Measurements from ENCODE around the gene CORO2B. TPM values are rescaled to one million over a fixed set of nuclear protein-coding genes. Genes with fewer than 3 reads are reported as not detected.

The CORO2B gene
- polyA plus RNA-seq, 1 donor = 5.4 TPM

- DNase-seq = no peak
- no peaks in the 10 kb centered on the region for H3K36me3 ChIP-seq (ENCODE audit: control insufficient read depth, insufficient read depth, low read length)
- H3K9me3 ChIP-seq (ENCODE audit: control insufficient read depth, low read depth, low read length) = no peaks in the 10 kb centered on the region
- no peak overlapping the region for H3K27ac ChIP-seq (ENCODE audit: low read length)
- H3K27me3 ChIP-seq (ENCODE audit: control insufficient read depth, insufficient read depth, low read length) = peaks cover 2% of the 10 kb centered on the region
- no peaks in the 10 kb centered on the region for H3K4me1 ChIP-seq (ENCODE audit: control insufficient read depth, insufficient read depth, low read length)
- no CpG with 5 or more reads among the region's 8 CpGs for WGBS (ENCODE audit: insufficient coverage, low lambda C conversion rate)
- no peak overlapping the region for H3K4me3 ChIP-seq (ENCODE audit: low read length)
Measured at GRCh38 chr15:68543165-68544008, 35.4 kb upstream of the CORO2B start.

- H3K27me3 ChIP-seq (ENCODE audit: control insufficient read depth, insufficient read depth, low read length) = peaks cover 5% of the 10 kb centered on the region
- H3K36me3 ChIP-seq (ENCODE audit: control insufficient read depth, insufficient read depth, low read length) = no peaks in the 10 kb centered on the region
- H3K4me1 ChIP-seq (ENCODE audit: control insufficient read depth, insufficient read depth, low read length) = no peaks in the 10 kb centered on the region
- WGBS (ENCODE audit: insufficient coverage, low lambda C conversion rate) = no CpG with 5 or more reads among the region's 2 CpGs
- no peaks in the 10 kb centered on the region for H3K9me3 ChIP-seq (ENCODE audit: control insufficient read depth, low read depth, low read length)
- no peak overlapping the region for H3K4me3 ChIP-seq (ENCODE audit: low read length)
- no peak for DNase-seq
- H3K27ac ChIP-seq (ENCODE audit: low read length) = no peak overlapping the region
Measured at GRCh38 chr15:68546318-68546717, 32.5 kb upstream of the CORO2B start.

GRCh38 chr15:68548364-68548763 lies 30.4 kb upstream of the CORO2B start:
- WGBS (ENCODE audit: insufficient coverage, low lambda C conversion rate) = 89% methylated on average over 1 of the region's 3 CpGs
- Histone ChIP-seq H3K36me3 (ENCODE audit: control insufficient read depth, insufficient read depth, low read length) (no peaks in the 10 kb centered on the region), H3K27ac (ENCODE audit: low read length) (no peak overlapping the region), H3K4me1 (ENCODE audit: control insufficient read depth, insufficient read depth, low read length) (no peaks in the 10 kb centered on the region), H3K27me3 (ENCODE audit: control insufficient read depth, insufficient read depth, low read length) (peaks cover 3% of the 10 kb centered on the region), H3K9me3 (ENCODE audit: control insufficient read depth, low read depth, low read length) (no peaks in the 10 kb centered on the region), H3K4me3 (ENCODE audit: low read length) (no peak overlapping the region)
- no peak for DNase-seq

- no peak overlapping the region for H3K27ac ChIP-seq (ENCODE audit: low read length)
- no peaks in the 10 kb centered on the region for H3K36me3 ChIP-seq (ENCODE audit: control insufficient read depth, insufficient read depth, low read length)
- H3K27me3 ChIP-seq (ENCODE audit: control insufficient read depth, insufficient read depth, low read length) = peaks cover 6% of the 10 kb centered on the region
- H3K4me3 ChIP-seq (ENCODE audit: low read length) = no peak overlapping the region
- H3K4me1 ChIP-seq (ENCODE audit: control insufficient read depth, insufficient read depth, low read length) = no peaks in the 10 kb centered on the region
- H3K9me3 ChIP-seq (ENCODE audit: control insufficient read depth, low read depth, low read length) = no peaks in the 10 kb centered on the region
- DNase-seq = no peak
- WGBS (ENCODE audit: insufficient coverage, low lambda C conversion rate) = no CpG with 5 or more reads among the region's 9 CpGs
Measured at GRCh38 chr15:68550004-68550403, 28.8 kb upstream of the CORO2B start.

- Histone ChIP-seq H3K27ac (ENCODE audit: low read length) (no peak overlapping the region), H3K9me3 (ENCODE audit: control insufficient read depth, low read depth, low read length) (no peaks in the 10 kb centered on the region), H3K27me3 (ENCODE audit: control insufficient read depth, insufficient read depth, low read length) (peaks cover 6% of the 10 kb centered on the region), H3K36me3 (ENCODE audit: control insufficient read depth, insufficient read depth, low read length) (no peaks in the 10 kb centered on the region), H3K4me3 (ENCODE audit: low read length) (no peak overlapping the region), H3K4me1 (ENCODE audit: control insufficient read depth, insufficient read depth, low read length) (no peaks in the 10 kb centered on the region)
- WGBS (ENCODE audit: insufficient coverage, low lambda C conversion rate) = no CpG with 5 or more reads among the region's 20 CpGs
- DNase-seq = peak in 1 of 2 donors; percentile 44
Measured at GRCh38 chr15:68550498-68551295, 28.1 kb upstream of the CORO2B start.

GRCh38 chr15:68551296-68551635 lies 27.5 kb upstream of the CORO2B start:
- no peak for DNase-seq
- WGBS (ENCODE audit: insufficient coverage, low lambda C conversion rate) = no CpG with 5 or more reads among the region's 5 CpGs

GRCh38 chr15:68552344-68552743 lies 26.4 kb upstream of the CORO2B start:
- no peak for DNase-seq
- 100% methylated on average over 1 of the region's 6 CpGs for WGBS (ENCODE audit: insufficient coverage, low lambda C conversion rate)
- no peaks in the 10 kb centered on the region for H3K36me3 ChIP-seq (ENCODE audit: control insufficient read depth, insufficient read depth, low read length)
- no peak overlapping the region for H3K4me3 ChIP-seq (ENCODE audit: low read length)
- H3K4me1 ChIP-seq (ENCODE audit: control insufficient read depth, insufficient read depth, low read length) = peaks cover 10% of the 10 kb centered on the region
- H3K9me3 ChIP-seq (ENCODE audit: control insufficient read depth, low read depth, low read length) = no peaks in the 10 kb centered on the region
- H3K27ac ChIP-seq (ENCODE audit: low read length) = no peak overlapping the region
- H3K27me3 ChIP-seq (ENCODE audit: control insufficient read depth, insufficient read depth, low read length) = peaks cover 6% of the 10 kb centered on the region

More at GRCh38 chr15:68551296-68551635, 27.5 kb upstream of the CORO2B start:
- Histone ChIP-seq H3K27ac (ENCODE audit: low read length) (no peak overlapping the region), H3K4me1 (ENCODE audit: control insufficient read depth, insufficient read depth, low read length) (no peaks in the 10 kb centered on the region), H3K4me3 (ENCODE audit: low read length) (no peak overlapping the region), H3K36me3 (ENCODE audit: control insufficient read depth, insufficient read depth, low read length) (no peaks in the 10 kb centered on the region), H3K27me3 (ENCODE audit: control insufficient read depth, insufficient read depth, low read length) (peaks cover 6% of the 10 kb centered on the region), H3K9me3 (ENCODE audit: control insufficient read depth, low read depth, low read length) (no peaks in the 10 kb centered on the region)

GRCh38 chr15:68552773-68553172 lies 26.0 kb upstream of the CORO2B start:
- Histone ChIP-seq H3K4me3 (ENCODE audit: low read length) (no peak overlapping the region), H3K4me1 (ENCODE audit: control insufficient read depth, insufficient read depth, low read length) (peaks cover 14% of the 10 kb centered on the region), H3K27ac (ENCODE audit: low read length) (no peak overlapping the region), H3K9me3 (ENCODE audit: control insufficient read depth, low read depth, low read length) (no peaks in the 10 kb centered on the region), H3K27me3 (ENCODE audit: control insufficient read depth, insufficient read depth, low read length) (peaks cover 6% of the 10 kb centered on the region), H3K36me3 (ENCODE audit: control insufficient read depth, insufficient read depth, low read length) (no peaks in the 10 kb centered on the region)
- no CpG with 5 or more reads among the region's 6 CpGs for whole genome bisulfite sequencing (ENCODE audit: insufficient coverage, low lambda C conversion rate)
- DNase-seq = no peak

- Histone ChIP-seq H3K4me3 (ENCODE audit: low read length) (no peak overlapping the region), H3K36me3 (ENCODE audit: control insufficient read depth, insufficient read depth, low read length) (no peaks in the 10 kb centered on the region), H3K27me3 (ENCODE audit: control insufficient read depth, insufficient read depth, low read length) (peaks cover 6% of the 10 kb centered on the region), H3K27ac (ENCODE audit: low read length) (no peak overlapping the region), H3K4me1 (ENCODE audit: control insufficient read depth, insufficient read depth, low read length) (peaks cover 21% of the 10 kb centered on the region), H3K9me3 (ENCODE audit: control insufficient read depth, low read depth, low read length) (no peaks in the 10 kb centered on the region)
- 80% methylated on average over 1 of the region's 8 CpGs for WGBS (ENCODE audit: insufficient coverage, low lambda C conversion rate)
- no peak for DNase-seq
Measured at GRCh38 chr15:68553314-68553993, 25.3 kb upstream of the CORO2B start.

- WGBS (ENCODE audit: insufficient coverage, low lambda C conversion rate) = no CpG with 5 or more reads among the region's 10 CpGs
- peaks cover 28% of the 10 kb centered on the region for H3K4me1 ChIP-seq (ENCODE audit: control insufficient read depth, insufficient read depth, low read length)
- H3K36me3 ChIP-seq (ENCODE audit: control insufficient read depth, insufficient read depth, low read length) = no peaks in the 10 kb centered on the region
- no peak overlapping the region for H3K27ac ChIP-seq (ENCODE audit: low read length)
- peaks cover 6% of the 10 kb centered on the region for H3K27me3 ChIP-seq (ENCODE audit: control insufficient read depth, insufficient read depth, low read length)
- no peak overlapping the region for H3K4me3 ChIP-seq (ENCODE audit: low read length)
- H3K9me3 ChIP-seq (ENCODE audit: control insufficient read depth, low read depth, low read length) = no peaks in the 10 kb centered on the region
- DNase-seq = peak in 1 of 2 donors; percentile 38
Measured at GRCh38 chr15:68553994-68554720, 24.6 kb upstream of the CORO2B start.

All from large intestine (tissue), 3 donors.